GM15510 (cell line): ENCODE results near the gene PPARG.

Source experiments
- POLR2A ChIP-seq: IDR thresholded peaks from 3 replicates; pipeline ENCODE4 v1.6.1; 2011; ENCODE audit warnings: borderline replicate concordance; ENCODE audit not compliant: insufficient read length; ENCODE audit errors: extremely low read depth

Gene PPARG

DNA sequence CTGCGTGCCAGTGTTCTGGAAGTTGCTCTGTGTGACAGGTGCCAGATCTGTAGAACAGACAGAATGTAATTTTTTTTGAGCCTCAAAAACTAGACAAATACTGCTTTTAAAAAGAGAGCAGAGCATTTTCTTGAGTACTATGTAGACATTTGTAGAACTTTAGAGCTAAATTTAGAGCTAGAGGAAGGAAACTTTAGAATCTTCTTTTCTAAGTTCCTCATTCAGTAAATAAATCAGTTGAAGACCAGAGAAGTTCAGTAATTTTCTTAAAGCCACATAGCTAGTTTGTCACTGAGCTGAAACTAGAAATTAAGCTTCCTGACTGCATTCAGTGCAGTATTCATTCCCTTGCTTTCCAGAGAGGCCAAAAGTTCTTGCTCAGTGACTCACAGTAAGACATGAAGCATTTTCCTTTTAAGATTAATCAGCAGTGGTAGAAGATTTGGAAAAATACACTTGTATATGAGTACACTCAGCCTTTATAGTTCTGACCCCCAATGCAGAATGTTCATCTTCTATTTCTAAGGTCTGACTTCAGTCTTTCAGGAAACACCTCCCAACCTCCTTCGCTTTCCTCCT lies 111.8 kb downstream of the PPARG start:
- no peak for TF ChIP-seq POLR2A

DNA sequence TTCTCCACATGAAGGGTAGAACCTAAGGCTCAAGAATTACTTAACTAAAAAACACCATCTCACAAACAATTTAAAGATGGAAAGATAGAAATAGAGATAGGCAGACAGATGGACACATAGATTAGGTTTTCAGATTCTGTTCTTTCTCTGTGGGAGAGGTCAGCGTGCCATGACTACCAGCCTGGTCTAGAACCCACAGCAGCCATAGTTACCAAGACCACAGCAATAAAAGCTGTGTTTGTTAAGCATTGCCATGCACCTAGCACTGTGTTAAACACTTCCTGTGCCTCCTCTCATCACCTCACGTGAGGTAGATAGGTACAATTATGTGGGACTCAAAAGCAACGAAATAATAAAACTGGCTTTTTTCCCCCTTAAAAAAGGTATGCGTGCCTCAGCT lies 112.3 kb downstream of the PPARG start:
- TF ChIP-seq POLR2A = no peak

DNA sequence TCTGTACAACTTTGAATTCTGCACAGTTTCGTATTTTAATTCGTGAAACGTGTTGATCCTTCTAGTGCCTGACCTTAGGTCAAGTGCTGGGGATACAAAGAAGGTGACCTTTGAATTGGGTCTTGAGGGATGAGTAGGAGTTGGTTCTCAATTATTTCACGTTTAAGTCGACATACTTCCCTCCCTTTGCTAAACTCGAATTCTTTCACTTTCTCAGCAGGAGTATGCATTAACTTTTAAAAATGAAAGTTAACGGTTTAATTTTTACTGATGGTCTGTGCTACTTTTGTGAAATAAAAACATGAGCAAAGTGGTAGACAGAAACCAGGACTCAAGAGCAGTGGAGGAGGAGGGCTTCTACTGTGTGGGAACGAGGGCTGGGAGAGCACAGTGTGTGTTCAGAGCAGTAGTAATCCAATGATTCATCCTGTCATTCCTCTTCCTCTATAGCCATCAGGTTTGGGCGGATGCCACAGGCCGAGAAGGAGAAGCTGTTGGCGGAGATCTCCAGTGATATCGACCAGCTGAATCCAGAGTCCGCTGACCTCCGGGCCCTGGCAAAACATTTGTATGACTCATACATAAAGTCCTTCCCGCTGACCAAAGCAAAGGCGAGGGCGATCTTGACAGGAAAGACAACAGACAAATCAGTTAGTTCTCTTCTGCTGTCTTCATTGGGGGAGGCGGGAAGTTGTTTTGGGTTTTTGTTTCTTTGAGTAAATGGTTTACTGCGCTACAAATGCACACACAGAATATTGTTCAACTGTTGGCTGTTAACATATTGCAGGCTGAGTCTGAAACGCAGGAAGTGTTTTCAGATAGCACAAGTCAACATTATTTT lies 116.8 kb downstream of the PPARG start:
- TF ChIP-seq POLR2A = no peak

DNA sequence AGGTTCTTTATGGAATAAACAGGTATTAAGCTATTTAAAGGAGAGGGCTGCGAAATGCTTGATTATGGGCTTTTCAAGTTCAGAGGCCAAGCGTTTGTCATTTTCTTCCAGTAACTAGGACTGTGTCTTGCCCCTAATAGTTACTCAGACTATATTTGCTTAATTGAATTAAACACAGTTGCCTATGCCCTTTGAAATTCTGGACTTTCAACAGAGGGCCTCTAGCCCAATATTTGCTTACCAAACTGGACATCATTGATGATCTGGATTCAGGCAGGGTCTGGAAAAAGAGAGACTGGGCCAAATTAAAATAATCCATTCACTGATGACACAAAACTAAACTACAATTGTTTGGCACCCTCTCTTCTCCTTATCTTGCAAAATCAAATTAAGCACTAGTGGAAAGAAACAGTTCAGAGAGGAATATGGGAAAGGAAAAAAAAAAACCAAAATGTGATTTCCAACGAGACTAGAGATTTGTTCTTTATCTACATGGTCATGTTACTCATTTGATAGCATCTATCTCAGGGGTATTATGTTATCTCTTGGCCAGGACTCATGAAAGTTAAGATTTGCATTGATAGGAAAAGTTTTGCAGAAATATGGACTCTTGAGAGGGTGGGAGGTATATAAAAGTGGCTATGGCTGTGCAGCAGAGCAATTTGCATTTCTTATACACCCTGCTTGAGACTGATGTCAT lies 120.3 kb downstream of the PPARG start:
- no peak for TF ChIP-seq POLR2A

DNA sequence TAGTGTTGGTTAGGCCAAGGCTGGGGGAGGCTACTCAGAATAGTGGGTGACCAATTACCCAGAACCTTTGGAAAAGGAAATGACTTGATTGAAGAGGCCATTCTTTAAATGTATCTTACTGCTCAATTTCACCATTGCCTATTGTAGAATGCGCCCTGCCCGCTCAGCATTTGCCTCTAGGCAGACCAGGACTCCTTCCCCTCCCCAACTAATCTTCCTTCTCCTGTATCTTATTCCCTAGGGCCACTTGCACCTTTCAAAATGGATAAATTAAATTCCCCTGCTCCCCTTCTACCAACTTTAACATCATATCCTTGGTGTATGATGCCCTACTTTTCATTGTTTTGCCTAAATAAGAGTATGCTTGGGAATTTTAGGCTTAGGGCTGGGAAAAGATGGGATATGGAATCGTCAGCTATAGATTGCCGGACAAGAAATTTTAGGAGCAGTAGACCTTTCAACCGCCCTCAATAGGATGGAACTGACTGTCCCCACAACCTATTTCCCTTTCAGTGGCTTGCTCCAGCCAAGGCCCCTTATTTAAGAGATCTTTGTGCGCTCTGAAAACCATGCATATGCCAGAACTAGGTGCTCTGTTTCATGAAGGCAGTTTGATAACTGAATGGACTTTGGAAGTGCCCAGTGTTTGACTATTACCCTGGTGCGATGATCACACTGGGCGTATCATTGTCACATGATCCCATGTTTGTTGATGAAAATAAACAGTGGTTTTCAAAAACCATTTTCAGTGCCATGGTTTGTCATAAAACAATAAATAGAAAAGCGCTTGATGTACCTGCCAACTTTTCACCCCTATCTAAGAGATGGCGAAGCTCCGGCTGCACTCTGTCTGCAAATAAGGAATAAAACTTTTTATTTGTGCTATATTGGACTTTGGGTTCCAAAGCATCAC lies 121.1 kb downstream of the PPARG start:
- TF ChIP-seq POLR2A = no peak

DNA sequence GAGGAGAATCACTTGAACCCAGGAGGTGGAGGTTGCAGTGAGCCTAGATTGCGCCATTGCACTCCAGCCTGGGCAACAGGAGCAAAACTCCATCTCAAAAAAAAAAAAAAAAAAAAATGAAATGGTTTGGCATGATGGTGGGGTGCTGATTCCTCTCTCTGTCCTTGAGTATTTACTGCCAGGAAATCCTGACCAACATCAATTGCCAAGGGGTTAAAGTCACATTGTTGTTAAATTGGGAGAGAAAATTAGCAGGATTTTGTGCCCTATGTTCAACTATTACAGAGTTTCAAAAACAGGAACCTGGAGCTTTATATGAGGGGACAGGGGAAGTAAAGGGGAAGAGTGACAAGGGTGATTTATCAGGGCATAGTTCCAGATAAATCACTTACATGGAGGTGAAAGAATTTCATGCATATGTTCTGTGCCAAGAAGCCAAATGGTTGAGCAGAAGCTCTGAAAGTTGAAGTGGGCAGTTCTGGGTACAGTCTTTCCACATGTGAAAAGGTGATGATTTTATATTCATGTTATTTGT lies 124.9 kb downstream of the PPARG start:
- TF ChIP-seq POLR2A = no peak

DNA sequence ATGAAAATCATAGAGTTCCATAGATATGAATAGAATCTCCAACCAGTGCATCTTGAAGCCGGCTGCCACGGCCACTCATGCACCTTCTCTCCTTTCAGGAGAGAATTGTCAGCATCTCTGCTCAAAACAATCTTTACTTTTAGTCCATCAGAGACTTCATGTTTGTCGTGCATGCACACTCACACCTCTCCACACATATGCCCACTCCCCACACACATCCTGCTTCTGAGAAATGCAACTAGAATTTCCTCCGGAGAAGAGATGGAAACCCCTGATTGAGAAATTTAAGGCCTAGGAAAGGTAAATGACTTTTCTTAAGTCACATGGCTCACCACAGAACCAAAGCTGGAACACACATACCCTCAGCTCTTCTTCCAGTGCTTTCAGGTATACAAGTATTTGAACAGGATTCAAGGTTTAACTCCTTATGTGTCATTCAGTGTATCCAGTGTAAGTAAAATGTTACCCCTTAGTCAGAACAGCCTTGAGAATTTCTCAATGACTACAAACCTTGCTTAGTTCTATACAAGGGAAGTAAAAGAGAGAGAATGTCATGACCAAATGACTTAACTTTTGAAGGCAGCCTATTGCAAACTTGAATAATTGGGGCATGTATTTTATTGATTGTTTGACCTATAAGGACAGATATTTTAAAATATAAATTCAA lies 126.3 kb downstream of the PPARG start:
- no peak for TF ChIP-seq POLR2A

DNA sequence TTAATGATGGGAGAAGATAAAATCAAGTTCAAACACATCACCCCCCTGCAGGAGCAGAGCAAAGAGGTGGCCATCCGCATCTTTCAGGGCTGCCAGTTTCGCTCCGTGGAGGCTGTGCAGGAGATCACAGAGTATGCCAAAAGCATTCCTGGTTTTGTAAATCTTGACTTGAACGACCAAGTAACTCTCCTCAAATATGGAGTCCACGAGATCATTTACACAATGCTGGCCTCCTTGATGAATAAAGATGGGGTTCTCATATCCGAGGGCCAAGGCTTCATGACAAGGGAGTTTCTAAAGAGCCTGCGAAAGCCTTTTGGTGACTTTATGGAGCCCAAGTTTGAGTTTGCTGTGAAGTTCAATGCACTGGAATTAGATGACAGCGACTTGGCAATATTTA lies 127.9 kb downstream of the PPARG start:
- TF ChIP-seq POLR2A = no peak

DNA sequence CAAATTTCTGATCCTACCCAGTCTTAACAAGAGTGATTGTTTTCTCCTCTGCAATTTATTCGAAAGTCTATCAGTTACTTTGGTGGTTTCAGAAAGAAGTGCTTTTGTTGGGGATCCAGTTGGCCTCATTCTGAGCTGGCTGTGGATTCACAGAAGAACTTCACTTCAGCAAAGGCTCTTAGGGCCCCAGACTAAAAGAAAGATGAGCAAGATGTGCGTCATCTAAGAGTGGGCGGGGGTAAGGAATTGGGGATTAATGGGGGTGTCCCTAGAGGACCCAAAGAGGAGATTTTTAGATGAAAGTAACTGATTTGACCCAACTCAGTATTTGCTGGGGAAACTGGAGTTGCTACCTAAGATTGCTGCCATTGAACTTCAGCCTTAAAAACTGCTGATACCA lies 131.5 kb downstream of the PPARG start:
- TF ChIP-seq POLR2A = no peak

DNA sequence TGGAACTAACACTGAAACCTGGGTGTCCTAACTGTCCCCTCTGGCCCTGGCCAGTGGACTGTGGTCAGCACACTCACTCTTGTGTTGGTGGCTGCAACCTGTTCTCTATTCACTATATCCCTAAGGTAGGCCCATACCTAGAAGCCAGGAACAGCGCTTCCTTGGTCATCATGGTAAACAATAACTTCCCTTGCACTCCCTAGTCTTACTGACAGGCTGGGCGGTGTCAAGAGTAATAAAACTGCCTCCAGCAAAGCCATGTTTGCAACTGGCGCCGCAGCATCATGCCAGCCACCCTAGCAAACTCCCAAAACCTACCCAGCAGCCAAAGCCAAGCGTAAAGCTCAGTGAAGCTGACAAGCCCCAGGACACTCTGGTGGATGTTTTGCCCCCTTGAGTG lies 132.3 kb downstream of the PPARG start:
- TF ChIP-seq POLR2A = no peak

DNA sequence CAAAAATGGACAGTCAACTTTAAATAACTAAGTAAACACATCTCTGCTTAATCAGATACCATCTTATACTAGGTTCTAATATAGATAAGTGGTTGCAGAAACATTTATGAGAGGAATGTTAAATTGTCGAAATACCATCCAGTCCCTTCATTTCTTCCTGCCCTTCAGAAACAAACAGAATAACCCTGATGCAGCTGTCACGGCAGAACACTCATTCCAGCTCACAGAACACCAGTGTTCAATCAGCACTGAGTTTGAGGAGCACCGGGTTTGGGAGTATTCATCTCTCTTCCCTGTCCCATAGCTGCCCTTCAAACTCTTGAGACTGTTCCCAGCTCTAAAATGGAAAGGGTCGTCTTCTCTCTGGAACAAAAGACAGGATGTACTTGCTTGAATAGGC lies 134.3 kb downstream of the PPARG start:
- no peak for TF ChIP-seq POLR2A

DNA sequence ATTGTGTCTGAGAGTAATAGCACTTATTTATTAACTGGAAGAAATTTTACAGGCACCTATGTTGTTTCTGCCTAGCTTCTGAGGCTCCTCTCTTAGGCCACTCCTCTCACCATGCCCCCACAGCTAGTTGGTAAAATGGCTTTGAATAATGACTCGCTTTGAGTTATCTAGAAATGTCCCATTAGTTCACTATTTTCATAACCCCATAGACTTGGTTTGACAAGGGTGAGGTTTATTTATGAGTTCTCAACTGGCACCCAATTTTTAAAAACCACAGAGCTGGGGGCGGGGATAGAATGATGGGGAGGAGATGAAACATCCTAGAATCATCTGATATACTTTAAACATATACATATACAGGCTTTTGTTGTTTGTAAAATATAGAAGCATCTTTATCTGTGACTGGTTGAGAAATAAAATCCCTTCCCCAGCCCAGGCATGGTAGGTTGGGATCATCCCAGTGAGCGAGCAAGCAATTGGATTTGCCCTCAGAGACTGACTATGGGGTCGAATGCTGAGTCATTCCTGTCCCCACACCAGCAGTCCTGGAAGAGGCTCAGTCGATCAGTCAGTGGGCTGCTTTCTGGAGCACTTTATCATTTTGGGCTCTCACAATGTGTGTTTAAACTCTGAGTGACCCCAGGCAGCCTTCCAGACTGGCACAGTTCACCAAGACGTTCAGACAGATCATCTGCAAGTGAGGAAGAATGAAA lies 135.2 kb downstream of the PPARG start:
- TF ChIP-seq POLR2A = no peak

DNA sequence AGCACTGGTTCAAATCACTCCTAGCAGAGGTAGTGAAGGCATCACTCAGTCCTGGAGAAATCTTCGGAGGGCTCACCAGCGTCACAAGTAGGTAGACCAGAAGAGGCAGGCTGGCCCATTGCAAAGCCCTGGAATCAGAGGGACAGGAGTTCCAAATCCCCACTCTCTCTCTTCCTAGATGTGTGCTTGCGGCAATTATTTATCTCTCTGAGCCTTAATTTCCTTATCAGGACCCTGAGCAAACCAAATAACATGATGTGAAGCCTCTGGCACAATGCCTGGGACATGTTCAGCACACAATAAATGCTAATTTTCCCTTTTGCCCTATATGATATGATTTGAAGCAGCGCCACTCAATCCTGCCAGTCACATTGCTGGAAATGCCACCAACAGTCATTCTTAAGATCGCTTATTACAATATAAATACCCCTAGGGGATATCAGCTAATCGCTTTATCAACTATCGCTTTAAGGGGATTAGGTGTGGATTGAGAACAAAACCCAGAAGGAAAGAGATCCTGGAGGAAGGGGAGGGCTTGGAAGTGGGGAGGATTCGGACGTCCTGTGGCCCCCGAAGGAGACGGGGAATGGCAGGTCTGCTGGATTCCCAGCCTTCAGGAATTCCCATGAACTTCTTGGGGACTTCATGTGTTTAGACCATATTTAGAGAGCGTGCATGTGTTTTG lies 135.9 kb downstream of the PPARG start:
- no peak for TF ChIP-seq POLR2A
